GM18498 (cell line): ENCODE results near the gene PDSS2.
"Not testable (repeated sequence)": the region's sequence is repeated elsewhere in the genome, so short reads cannot be mapped to it uniquely, and the experiment has no call there.

ENCODE experiments used
- ATAC-seq: cut with Tn5 transposase; IDR thresholded peaks from one replicate; pipeline ENCODE4 v1.9.1; 2021; ENCODE audit warnings: mild to moderate bottlenecking, moderate library complexity; ENCODE audit not compliant: unreplicated experiment

The PDSS2 gene

DNA sequence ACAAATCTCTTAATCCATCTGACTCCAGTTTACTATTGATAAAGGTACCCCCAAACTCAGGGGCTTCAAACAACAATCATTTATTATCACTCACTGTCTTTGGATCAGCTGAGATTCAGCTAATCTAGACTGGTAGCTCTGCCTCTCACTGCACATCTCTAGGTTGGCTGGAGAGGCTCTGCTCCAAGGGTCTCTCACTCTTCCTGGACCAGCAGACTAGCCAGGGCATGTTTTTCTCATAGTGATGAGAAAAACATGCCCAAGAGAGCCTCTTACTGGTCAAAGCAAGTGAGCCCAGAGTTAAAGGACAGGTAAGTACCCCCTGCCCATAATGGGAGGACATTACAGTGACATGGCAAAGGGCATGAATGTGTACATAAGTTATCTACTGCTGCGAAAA is 228.9 kb downstream of the PDSS2 start:
- no peak for ATAC-seq

- no peak for ATAC-seq
These were observed 229.3 kb downstream of the PDSS2 start for GRCh38 chr6:107230024-107230423.

GRCh38 chr6:107228754-107229153 is 230.6 kb downstream of the PDSS2 start:
- ATAC-seq, result no peak

DNA sequence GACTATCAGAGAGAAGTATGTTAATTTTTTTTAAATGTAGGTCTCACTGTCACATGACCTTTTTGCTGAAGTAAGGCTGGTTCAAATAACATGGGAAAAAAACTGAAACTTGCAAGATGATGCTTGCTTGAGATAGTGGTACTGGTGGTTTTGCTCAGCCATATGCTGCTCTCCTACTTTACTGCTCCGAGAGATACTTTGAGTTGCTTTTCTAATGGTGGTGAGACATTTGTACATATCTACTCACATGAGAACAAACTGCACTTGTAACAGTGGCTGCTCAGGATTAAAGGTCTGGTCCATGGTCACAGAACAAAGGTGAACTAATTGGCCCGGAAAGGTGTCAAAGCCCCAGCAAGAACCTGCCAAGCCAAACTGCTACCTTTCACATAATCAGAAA is 237.8 kb downstream of the PDSS2 start:
- ATAC-seq, result no peak

DNA sequence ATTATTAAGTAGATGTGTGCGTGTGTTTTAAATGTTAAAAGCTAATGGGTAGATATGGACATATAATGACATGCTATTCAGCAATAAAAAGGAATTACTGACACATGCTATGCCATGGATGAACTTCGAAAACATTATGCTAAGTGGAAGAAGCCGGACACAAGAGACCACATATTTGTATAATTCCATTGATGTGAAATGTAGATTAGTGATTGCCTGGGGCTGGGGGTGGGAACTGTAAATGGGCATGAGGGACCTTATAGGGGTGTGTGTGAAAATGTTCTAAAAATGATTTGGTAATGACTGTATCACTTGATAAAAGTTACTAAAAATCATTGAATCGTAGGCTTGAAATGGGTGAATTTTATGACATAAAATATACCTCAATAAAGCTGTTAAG is 239.5 kb downstream of the PDSS2 start:
- no peak for ATAC-seq

- no peak for ATAC-seq
These were observed 241.2 kb downstream of the PDSS2 start for GRCh38 chr6:107218142-107218541.

- ATAC-seq, result no peak
These were observed 242.1 kb downstream of the PDSS2 start for GRCh38 chr6:107217248-107217647.

DNA sequence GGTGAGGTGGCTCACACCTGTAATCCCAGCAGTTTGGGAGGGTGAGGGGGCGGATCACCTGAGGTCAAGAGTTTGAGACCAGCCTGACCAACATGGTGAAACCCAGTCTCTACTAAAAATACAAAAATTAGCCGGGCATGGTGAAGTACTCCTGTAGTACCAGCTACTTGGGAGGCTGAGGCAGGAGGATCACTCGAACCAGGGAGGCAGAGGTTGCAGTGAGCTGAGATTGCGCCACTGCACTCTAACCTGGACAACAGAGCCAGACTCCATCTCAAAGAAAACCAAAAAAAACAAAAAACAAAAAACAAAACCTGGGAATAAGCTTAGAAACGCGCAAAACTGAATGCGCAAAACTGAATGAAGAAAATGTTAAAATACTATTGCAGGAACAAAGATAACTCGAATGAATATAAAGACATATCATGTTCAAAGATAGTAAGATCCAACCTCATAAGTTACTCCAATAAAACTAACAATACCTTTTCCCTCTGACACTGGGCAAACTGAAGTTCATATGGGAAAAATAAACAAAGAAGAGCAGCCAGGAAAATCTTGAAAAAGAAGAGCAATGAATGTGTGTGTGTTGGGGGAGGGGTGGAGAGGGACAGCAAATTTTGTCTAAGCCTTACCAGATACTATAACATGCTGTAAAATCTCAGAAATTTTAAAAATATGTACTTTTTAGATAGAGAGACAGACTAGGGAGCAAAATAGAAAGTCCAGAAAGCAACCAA is 243.0 kb downstream of the PDSS2 start:
- no peak for ATAC-seq

DNA sequence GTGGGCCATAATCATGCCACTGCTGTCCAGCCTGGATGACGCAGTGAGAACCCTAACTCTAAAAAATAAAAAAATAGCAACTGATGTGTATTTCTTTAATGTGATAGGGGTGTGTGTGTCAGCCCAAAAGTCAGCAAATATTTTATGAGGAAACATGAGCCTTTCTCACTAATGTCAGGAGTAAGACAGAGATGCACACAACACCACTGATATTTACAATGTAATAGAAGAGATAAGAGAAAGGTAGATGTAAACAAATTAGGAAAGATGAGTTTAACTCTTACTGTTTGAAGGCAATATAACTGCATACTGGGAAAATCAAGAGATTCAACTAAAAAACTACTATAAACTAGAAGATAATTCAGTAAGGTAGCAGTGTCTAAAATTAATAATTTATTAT is 244.0 kb downstream of the PDSS2 start:
- no peak for ATAC-seq

GRCh38 chr6:107214655-107215054 is 244.7 kb downstream of the PDSS2 start:
- no peak for ATAC-seq

DNA sequence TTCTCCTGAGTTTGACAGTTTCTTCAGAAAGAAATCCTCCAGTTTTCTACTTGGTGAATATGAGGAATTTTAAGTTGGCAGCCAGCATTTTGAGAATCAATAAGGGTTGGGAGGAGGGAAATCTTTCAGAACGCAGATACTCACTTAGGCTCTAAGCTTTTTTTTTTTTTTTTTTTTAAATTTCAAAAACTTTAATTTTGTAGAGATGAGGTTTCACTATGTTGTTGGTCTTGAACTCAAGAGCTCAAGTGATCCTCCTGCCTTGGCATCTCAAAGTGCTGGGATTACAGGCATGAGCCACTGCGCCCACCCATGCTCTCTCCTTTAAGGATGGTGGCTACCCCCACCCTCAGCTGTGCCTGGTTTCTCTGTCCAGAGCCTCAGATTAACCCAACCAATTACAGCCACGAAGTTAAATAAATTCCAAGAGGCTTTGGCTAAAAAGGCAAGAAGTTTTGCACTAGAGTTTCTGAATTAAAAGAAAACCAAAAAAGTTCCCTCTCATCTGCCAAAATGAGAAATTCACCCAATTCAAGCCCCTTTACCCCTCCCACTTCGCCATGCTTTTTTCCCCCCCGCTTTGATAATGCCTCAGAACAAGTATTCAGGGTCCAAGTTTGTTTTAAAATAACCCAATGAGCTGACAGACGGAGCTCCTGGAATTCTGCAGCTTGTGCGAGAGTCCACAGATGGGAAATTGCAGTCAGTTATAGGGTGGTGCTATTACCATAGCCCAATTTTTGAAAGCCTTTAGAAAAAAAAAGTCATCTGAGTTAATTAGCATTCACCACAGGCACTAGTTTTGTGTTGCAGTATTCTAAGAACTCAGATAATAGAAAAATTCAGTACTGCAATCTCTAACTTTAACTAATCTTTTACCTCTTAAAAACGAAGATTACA is 249.7 kb downstream of the PDSS2 start:
- ATAC-seq, result no peak

- no peak for ATAC-seq
These were observed 252.0 kb downstream of the PDSS2 start for GRCh38 chr6:107207251-107207873.

- no peak for ATAC-seq
These were observed 254.0 kb downstream of the PDSS2 start for GRCh38 chr6:107205058-107205998.

DNA sequence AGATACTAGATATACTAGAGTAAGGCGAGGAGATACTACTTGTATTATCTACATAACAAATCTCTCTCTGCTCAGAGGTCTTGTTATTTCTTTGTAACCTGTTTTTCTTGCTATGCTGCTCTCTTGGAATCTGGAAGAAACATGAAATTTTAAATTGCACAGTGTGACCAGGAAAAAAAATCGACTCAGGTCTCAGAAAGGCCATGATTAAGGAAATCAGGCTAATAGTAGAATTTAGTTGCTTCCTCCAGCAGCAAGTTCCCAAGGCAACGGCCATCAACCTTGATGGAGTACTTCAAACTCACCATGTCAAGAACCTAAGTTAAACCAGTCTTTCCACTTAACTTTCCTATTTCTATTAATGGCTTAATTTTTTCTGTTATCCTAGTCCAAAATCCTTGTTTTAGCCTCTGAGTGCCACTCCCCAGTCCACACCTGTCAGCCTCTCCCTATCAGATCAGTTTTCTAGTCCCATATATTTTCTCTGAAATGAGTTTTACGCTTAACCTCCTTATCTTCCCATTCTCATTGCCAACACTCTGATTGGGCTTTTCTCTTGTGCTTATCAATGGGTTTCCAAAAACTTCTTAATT is 256.4 kb downstream of the PDSS2 start:
- no peak for ATAC-seq

GRCh38 chr6:107198631-107199416 is 260.5 kb downstream of the PDSS2 start:
- no peak for ATAC-seq

GRCh38 chr6:107196152-107196551 is 263.2 kb downstream of the PDSS2 start:
- no peak for ATAC-seq

- ATAC-seq, result not testable (repeated sequence)
These were observed 264.6 kb downstream of the PDSS2 start for GRCh38 chr6:107194723-107195122.

- no peak for ATAC-seq
These were observed 266.5 kb downstream of the PDSS2 start for GRCh38 chr6:107192830-107193229.

GRCh38 chr6:107187630-107188029 is 271.7 kb downstream of the PDSS2 start:
- ATAC-seq, result no peak
